Activated B cell treated with CpG ODN at 0.5 μM for 24 hours (primary cell): ENCODE results near the gene RABGAP1L. TPM values are rescaled to one million over a fixed set of nuclear protein-coding genes. Genes with fewer than 3 reads are reported as not detected.
"Not testable (repeated sequence)": the region's sequence is repeated elsewhere in the genome, so short reads cannot be mapped to it uniquely, and the experiment has no call there.

ENCODE experiments used
- ATAC-seq: fragments of 200-7000 bp; cut with Tn5 transposase; one replicate; pipeline ENCODE4 v1.10.0; 2021; ENCODE audit warnings: low read depth, mild to moderate bottlenecking, moderate library complexity
- CTCF ChIA-PET: fragments of 350-600 bp; sonication (Branson Sonifier 250); formaldehyde crosslinking; loops from one replicate; lab custom pipeline; 2021; ENCODE audit warnings: antibody characterized with exemption; lab: Charles Lee
- POLR2A ChIA-PET: fragments of 350-600 bp; sonication (Branson Sonifier 250); formaldehyde crosslinking; loops from one replicate; lab custom pipeline; 2021; ENCODE audit warnings: antibody characterized with exemption; lab: Charles Lee
- DNase-seq: peaks from one replicate; pipeline ENCODE4 v3.0.0; 2022
- H3K27ac Mint-ChIP-seq: one replicate; pipeline ENCODE4 v1.8.0; 2020; ENCODE audit warnings: mixed read lengths
- H3K27me3 Mint-ChIP-seq: one replicate; pipeline ENCODE4 v1.8.0; 2021; ENCODE audit warnings: mixed read lengths
- H3K36me3 Mint-ChIP-seq: one replicate; pipeline ENCODE4 v1.8.0; 2021; ENCODE audit warnings: low read depth, mixed read lengths
- H3K4me1 Mint-ChIP-seq: one replicate; pipeline ENCODE4 v1.8.0; 2021; ENCODE audit warnings: mixed read lengths
- H3K4me3 Mint-ChIP-seq: one replicate; pipeline ENCODE4 v1.8.0; 2020; ENCODE audit warnings: mild to moderate bottlenecking, mixed read lengths
- H3K9me3 Mint-ChIP-seq: one replicate; pipeline ENCODE4 v1.8.0; 2020; ENCODE audit warnings: mixed read lengths
- CTCF ChIP-seq: fragments of 200-600 bp; IDR thresholded peaks from one replicate; pipeline ENCODE4 v1.8.0; 2022; ENCODE audit warnings: antibody characterized with exemption, mild to moderate bottlenecking
- intact Hi-C: fragments of 100-400 bp; cut with micrococcal nuclease; formaldehyde crosslinking; loops from one replicate; pipeline ENCODE4 v1.15.1; 2024
- total RNA-seq: library from RNA; stranded (reverse); gene quantifications from 2 replicates; pipeline ENCODE4 v1.2.3, GENCODE V29; 2022

RABGAP1L gene
- total RNA-seq, 1 donor from 2014 or later, result 126 TPM

DNA sequence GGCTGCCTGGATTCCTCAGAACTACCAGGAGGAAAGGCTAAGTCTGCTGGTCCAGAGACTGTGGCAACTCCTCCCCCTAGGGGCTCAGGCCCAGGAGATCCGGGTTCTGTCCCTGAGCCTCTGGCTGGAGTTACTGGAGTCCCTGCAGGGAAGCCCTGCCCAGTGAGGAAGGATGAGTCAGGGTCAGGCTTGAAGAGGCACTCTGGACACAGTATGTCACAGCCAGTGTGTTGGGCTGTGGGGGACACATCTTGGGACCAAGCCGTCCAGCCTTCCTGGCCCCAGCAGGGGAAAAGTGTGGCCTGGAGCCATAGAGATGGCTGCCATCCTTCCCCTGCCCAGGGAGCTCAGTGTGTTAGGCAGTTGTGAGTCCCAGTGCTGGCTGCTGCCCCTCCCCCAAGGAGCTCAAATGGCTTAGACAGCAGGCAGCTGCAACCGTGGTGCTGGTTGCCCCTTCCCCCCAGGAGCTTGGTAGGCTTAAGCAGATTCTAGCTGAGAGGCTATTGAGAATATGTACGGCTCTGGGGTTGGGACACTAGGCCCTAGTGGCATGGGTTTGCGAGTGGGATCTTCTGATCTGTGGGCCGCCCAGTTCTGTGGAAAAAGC is 28.2 kb upstream of the RABGAP1L start:
- no peak overlapping the region for H3K4me3 Mint-ChIP-seq
- H3K9me3 Mint-ChIP-seq, result peaks cover 13% of the 10 kb centered on the region
- intact Hi-C loops, result loop anchor here (5.0 kb wide), 1 partner anchor 34 kb away; no protein-coding TSS in a partner anchor
- H3K36me3 Mint-ChIP-seq, result peaks cover 5% of the 10 kb centered on the region
- ATAC-seq, result no peak
- no peak overlapping the region for H3K27ac Mint-ChIP-seq
- ChIA-PET CTCF (no interaction called here), POLR2A (no interaction called here)
- DNase-seq, result no peak
- H3K4me1 Mint-ChIP-seq, result peaks cover 52% of the 10 kb centered on the region
- TF ChIP-seq CTCF, result no peak
- H3K27me3 Mint-ChIP-seq, result no peaks in the 10 kb centered on the region

- ATAC-seq (peak; percentile 95), DNase-seq (no peak)
- no peaks in the 10 kb centered on the region for H3K27me3 Mint-ChIP-seq
- H3K4me3 Mint-ChIP-seq, result peak overlapping the region; percentile 49
- peaks cover 9% of the 10 kb centered on the region for H3K9me3 Mint-ChIP-seq
- H3K4me1 Mint-ChIP-seq, result peaks cover 33% of the 10 kb centered on the region
- ChIA-PET CTCF (interaction anchor here (1.6 kb wide), 1 partner anchor 84 kb away, joined by 10 read pairs; no protein-coding TSS in a partner anchor), POLR2A (interaction anchor here (0.5 to 1.7 kb wide), 5 partner anchors 25 to 738 kb away, joined by 4 to 7 read pairs (median 5); partner anchors contain the start of gene RABGAP1L)
- TF ChIP-seq CTCF, result no peak
- peaks cover 5% of the 10 kb centered on the region for H3K36me3 Mint-ChIP-seq
- intact Hi-C loops, result loop anchor here (2.0 to 5.0 kb wide), 3 partner anchors 13 to 37 kb away; partner anchors contain the start of gene RABGAP1L
- peak overlapping the region; percentile 81 for H3K27ac Mint-ChIP-seq
Observed at GRCh38 chr1:174134003-174134659, 25.2 kb upstream of the RABGAP1L start.

DNA sequence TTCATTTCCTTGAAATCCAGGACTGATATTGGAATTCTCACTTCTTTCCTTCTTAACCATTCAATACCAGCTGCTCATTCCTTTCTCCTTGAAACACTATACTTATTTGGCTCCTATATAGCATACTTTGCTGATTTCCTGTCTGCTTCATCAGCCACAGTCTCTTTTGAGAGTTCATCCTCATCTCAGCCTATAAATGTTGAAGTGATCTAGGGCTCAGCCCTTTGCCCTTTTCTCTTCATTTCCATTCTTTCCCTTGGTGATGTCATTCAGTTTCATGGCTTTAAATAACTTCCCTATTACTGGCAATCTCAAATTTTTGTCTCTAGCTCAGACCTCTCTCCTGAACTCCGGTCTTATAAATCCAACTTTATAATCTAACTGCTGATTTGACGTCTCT is 24.1 kb upstream of the RABGAP1L start:
- POLR2A ChIA-PET, result interaction anchor here (0.6 kb wide), 1 partner anchor 970 kb away, joined by 7 read pairs; no protein-coding TSS in a partner anchor

DNA sequence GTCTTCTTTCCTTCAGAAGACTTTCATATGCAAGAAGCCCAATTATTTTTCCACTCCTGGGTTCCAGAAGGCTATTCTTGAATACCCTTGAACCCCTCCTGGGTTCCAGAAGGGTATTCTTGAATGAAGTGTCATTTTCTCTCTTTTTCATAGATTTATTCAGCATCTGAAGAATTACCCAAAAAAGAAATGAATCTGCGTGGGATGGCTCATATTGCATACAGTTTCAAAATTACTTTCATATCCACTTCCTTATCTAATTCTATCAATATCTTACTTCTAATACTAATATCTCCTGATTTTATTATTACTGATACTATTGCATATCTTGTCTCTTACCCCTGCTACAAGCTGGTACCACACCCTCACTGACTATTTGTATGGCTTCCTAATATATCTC is 22.6 kb upstream of the RABGAP1L start:
- H3K27me3 Mint-ChIP-seq, result no peaks in the 10 kb centered on the region
- no peak overlapping the region for H3K4me3 Mint-ChIP-seq
- TF ChIP-seq CTCF, result no peak
- H3K9me3 Mint-ChIP-seq, result no peaks in the 10 kb centered on the region
- H3K4me1 Mint-ChIP-seq, result peaks cover 33% of the 10 kb centered on the region
- no peaks in the 10 kb centered on the region for H3K36me3 Mint-ChIP-seq
- DNase-seq (no peak), ATAC-seq (no peak)
- ChIA-PET POLR2A (no interaction called here), CTCF (no interaction called here)
- no peak overlapping the region for H3K27ac Mint-ChIP-seq
- intact Hi-C loops, result no loop called here

More for the DNA sequence above, 24.1 kb upstream of the RABGAP1L start:
- TF ChIP-seq CTCF, result no peak
- no peak overlapping the region for H3K4me3 Mint-ChIP-seq
- H3K4me1 Mint-ChIP-seq, result peaks cover 33% of the 10 kb centered on the region
- intact Hi-C loops, result loop anchor here (2.0 kb wide), 2 partner anchors 14 to 24 kb away; partner anchors contain the start of gene RABGAP1L
- DNase-seq (no peak), ATAC-seq (no peak)
- H3K36me3 Mint-ChIP-seq, result no peaks in the 10 kb centered on the region
- no peaks in the 10 kb centered on the region for H3K27me3 Mint-ChIP-seq
- peak overlapping the region; percentile 69 for H3K27ac Mint-ChIP-seq
- CTCF ChIA-PET, result no interaction called here
- no peaks in the 10 kb centered on the region for H3K9me3 Mint-ChIP-seq

DNA sequence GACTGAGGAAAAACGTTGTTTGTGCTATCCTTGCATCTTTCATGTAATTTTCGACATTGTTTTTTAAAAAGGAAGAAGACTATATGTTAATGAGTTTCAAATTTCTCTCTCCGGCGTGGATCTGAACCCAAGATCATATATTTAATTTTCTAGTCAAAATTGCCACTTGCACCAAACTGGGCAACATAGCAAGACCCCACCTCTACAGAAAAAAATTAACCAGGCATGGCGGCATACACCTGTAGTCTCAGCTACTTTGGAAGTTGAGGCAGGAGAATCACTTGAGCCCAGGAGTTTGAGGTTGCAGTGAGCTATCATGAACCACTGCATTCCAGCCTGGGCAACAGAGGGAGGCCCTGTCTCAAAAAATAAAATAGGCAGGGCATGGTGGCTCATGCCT is 16.5 kb upstream of the RABGAP1L start:
- DNase-seq, result no peak
- ChIA-PET CTCF (no interaction called here), POLR2A (no interaction called here)
- Mint-ChIP-seq H3K4me1 (no peaks in the 10 kb centered on the region), H3K4me3 (no peak overlapping the region), H3K36me3 (no peaks in the 10 kb centered on the region), H3K9me3 (no peaks in the 10 kb centered on the region), H3K27ac (no peak overlapping the region), H3K27me3 (no peaks in the 10 kb centered on the region)
- TF ChIP-seq CTCF, result no peak
- ATAC-seq, result no peak
- intact Hi-C loops, result no loop called here

- H3K4me1 Mint-ChIP-seq, H3K27me3 Mint-ChIP-seq, H3K9me3 Mint-ChIP-seq, intact Hi-C loops, H3K36me3 Mint-ChIP-seq, ATAC-seq, H3K27ac Mint-ChIP-seq, CTCF ChIA-PET, H3K4me3 Mint-ChIP-seq, DNase-seq: not testable (repeated sequence)
- POLR2A ChIA-PET, result interaction anchor here (0.8 kb wide), 1 partner anchor 9 kb away, joined by 3 read pairs; no protein-coding TSS in a partner anchor
Observed at GRCh38 chr1:174143727-174144396, 15.5 kb upstream of the RABGAP1L start.

DNA sequence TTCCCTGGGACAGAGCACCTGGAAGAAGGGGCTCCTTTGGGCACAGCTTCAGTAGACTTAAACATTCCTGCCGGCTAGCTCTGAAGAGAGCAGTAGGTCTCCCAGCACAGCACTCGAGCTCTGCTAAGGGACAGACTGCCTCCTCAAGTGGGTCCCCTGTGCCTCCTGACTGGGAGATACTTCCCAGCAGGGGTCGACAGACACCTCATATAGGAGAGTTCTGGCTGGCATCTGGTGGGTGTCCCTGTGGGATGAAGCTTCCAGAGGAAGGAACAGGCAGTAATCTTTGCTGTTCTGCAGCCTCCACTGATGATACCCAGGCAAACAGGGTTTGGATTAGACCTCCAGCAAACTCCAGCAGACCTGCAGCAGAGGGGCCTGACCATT is 14.9 kb upstream of the RABGAP1L start:
- H3K4me3 Mint-ChIP-seq, CTCF ChIA-PET, DNase-seq, H3K9me3 Mint-ChIP-seq, H3K4me1 Mint-ChIP-seq, intact Hi-C loops, H3K27ac Mint-ChIP-seq, H3K36me3 Mint-ChIP-seq, ATAC-seq, H3K27me3 Mint-ChIP-seq: not testable (repeated sequence)
- POLR2A ChIA-PET, result interaction anchor here (0.8 kb wide), 1 partner anchor 9 kb away, joined by 3 read pairs; no protein-coding TSS in a partner anchor
